ENCODE measurements around the gene UBE2N.

- TF ChIP-seq CTCF (conservative IDR thresholded peaks at IDR 0.05; ENCODE audit: low read length) (no peak), EZH2phosphoT487 (IDR thresholded peaks at IDR 0.05; ENCODE audit: borderline replicate concordance) (no peak)
Observed at GRCh38 chr12:93381161-93381975, 60.4 kb downstream of the UBE2N start.

Data from Loucy (cell line).